Suppressor macrophage treated with lipopolysaccharide for 4 hours (primary cell): ENCODE results near the gene EGR1.

ENCODE experiments used
- DNase-seq: peaks from one replicate; pipeline ENCODE4 v3.0.0-alpha.2; 2020

Gene EGR1

DNA sequence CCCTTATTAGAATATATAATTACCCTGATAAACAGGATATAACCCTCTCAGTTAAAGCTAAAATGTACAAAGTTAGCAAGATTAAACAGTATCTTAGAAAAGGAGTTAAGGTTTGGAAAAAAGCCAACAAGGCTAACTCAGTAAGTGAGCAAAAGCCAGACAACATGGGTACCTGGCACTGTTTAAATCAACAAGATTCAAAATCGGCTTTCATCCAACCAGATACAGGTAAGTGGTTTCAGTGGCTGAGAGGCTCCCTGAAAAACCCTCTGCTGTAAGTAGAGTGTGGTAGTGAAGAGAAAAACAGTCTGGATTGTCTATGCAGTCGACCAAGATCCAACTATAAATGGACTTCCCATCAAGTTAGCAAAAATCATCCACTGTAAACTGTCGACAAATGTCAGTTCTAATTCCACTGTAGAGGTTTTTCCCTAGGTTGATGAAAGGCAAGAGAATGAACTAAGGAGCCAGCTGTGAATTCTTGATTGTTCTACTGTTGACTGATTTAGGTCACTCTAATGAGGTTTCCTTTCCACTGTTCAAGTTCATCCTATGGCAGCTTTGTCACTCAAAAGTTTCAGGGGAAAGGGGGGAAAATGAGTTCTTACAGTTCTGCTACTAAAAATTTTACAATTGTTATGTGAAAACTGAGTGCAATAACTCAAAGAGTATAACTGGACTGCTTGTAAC, 50.4 kb downstream of the EGR1 start:
- no peak for DNase-seq

DNA sequence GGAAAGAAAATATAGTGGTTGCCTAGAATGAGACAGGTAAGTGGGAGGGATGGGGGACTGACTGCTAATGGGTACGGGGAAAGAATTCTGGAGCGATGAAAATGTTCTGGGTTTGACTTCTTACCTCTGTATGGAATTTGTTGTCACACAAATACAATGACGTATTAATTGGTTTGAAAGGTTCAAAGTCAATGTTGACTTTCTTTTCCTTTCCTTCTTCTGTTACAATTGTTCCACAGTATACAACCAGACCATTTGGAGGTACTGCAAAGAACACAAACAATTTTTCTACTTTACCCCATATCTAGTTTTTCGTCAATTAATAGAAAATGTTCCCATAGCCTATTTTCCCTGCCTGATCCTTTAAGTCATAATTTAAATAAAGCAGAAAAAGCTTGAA, 52.2 kb downstream of the EGR1 start:
- no peak for DNase-seq
